ENCODE results near the gene BCL2L1. TPM values are rescaled to one million over a fixed set of nuclear protein-coding genes. Genes with fewer than 3 reads are reported as not detected.

BCL2L1 gene
- total RNA-seq, 4 donors from 2014 or later: 89.0 to 112 (median 94.9) TPM

GRCh38 chr20:31759836-31760518 lies 37.3 kb upstream of the BCL2L1 start:
- no peak for TF ChIP-seq CTCF (IDR thresholded peaks at IDR 0.05; ENCODE audit: low read depth)

GRCh38 chr20:31758991-31759390 lies 36.3 kb upstream of the BCL2L1 start:
- TF ChIP-seq CTCF (IDR thresholded peaks at IDR 0.05; ENCODE audit: low read depth): no peak

GRCh38 chr20:31758521-31758920 lies 35.9 kb upstream of the BCL2L1 start:
- no peak for TF ChIP-seq CTCF (IDR thresholded peaks at IDR 0.05; ENCODE audit: low read depth)

GRCh38 chr20:31757254-31757653 lies 34.6 kb upstream of the BCL2L1 start:
- TF ChIP-seq CTCF (IDR thresholded peaks at IDR 0.05; ENCODE audit: low read depth): no peak

- no peak for TF ChIP-seq CTCF (IDR thresholded peaks at IDR 0.05; ENCODE audit: low read depth)
Observed at GRCh38 chr20:31751126-31751525, 28.5 kb upstream of the BCL2L1 start.

- TF ChIP-seq CTCF (IDR thresholded peaks at IDR 0.05; ENCODE audit: low read depth): no peak
Observed at GRCh38 chr20:31749223-31749622, 26.6 kb upstream of the BCL2L1 start.

GRCh38 chr20:31747640-31748039 lies 25.0 kb upstream of the BCL2L1 start:
- TF ChIP-seq CTCF (IDR thresholded peaks at IDR 0.05; ENCODE audit: low read depth): no peak

Data from subcutaneous adipose tissue (tissue), 4 donors.